Measurements from ENCODE around the gene SP140.

SP140 gene

DNA sequence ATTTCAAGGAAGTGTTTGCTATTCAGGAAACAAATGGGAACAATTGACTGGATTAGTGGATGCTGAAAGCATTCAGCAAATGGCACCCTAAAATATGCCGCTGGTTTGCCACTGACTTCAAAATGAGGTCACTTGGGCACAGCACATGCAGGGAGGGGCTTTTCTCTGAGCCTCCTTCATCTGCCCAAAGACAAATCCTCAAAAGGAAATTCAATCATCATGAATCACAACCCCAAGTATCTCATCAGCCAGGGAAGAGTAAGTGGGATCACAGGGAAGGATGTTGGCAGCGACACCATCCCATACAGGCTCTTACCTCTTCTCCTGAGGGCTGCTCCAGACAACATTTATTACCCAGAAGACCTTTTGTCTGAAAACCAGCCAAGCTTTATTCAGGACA, 87.1 kb downstream of the SP140 start:
- no peak overlapping the region for H3K27ac ChIP-seq (ENCODE audit: low read depth, low read length)
- H4K91ac ChIP-seq (ENCODE audit: low read depth, low read length): no peak overlapping the region
- H3K9me3 ChIP-seq (ENCODE audit: insufficient read depth, low read depth, low read length): peaks cover 3% of the 10 kb centered on the region
- H2BK5ac ChIP-seq (ENCODE audit: low read depth, low read length, poor library complexity): no peak overlapping the region
- H4K8ac ChIP-seq (ENCODE audit: low read depth, low read length): no peak overlapping the region
- no peaks in the 10 kb centered on the region for H3K27me3 ChIP-seq (ENCODE audit: insufficient read depth, low read length)
- no peak overlapping the region for H4K12ac ChIP-seq (ENCODE audit: low read depth, low read length)
- no peaks in the 10 kb centered on the region for H3K79me1 ChIP-seq (ENCODE audit: low read length)
- no peak overlapping the region for H3K4me3 ChIP-seq (ENCODE audit: low read depth, low read length)
- H3K4ac ChIP-seq (ENCODE audit: low read depth, low read length): no peak overlapping the region
- no peak overlapping the region for H3K9ac ChIP-seq (ENCODE audit: low read length)
- H2AFZ ChIP-seq (ENCODE audit: insufficient read depth, low read length, poor library complexity): no peak overlapping the region
- no peak overlapping the region for H3K18ac ChIP-seq (ENCODE audit: low read length)
- H3K79me2 ChIP-seq (ENCODE audit: control insufficient read depth, insufficient read depth, low read length, poor library complexity): no peaks in the 10 kb centered on the region
- H2AK5ac ChIP-seq (ENCODE audit: low read length): no peak overlapping the region
- no peaks in the 10 kb centered on the region for H3K36me3 ChIP-seq (ENCODE audit: control insufficient read depth in 1 of 2, insufficient read depth in 2 of 2, low read length in 2 of 2)
- no peak overlapping the region for H2BK12ac ChIP-seq (ENCODE audit: low read length)
- no peak overlapping the region for H2BK120ac ChIP-seq (ENCODE audit: insufficient read depth, low read length, poor library complexity)
- no peak for DNase-seq
- no CpG with 5 or more reads among the region's 2 CpGs for WGBS (ENCODE audit: extremely low coverage, insufficient coverage, insufficient read length)
- no peaks in the 10 kb centered on the region for H3K4me1 ChIP-seq (ENCODE audit: control insufficient read depth in 1 of 2, insufficient read depth in 2 of 2, low read length in 2 of 2)
- H3K14ac ChIP-seq (ENCODE audit: low read length): no peak overlapping the region
- H3K4me2 ChIP-seq (ENCODE audit: low read length): no peak overlapping the region
- H3K23ac ChIP-seq (ENCODE audit: low read length): no peak overlapping the region

DNA sequence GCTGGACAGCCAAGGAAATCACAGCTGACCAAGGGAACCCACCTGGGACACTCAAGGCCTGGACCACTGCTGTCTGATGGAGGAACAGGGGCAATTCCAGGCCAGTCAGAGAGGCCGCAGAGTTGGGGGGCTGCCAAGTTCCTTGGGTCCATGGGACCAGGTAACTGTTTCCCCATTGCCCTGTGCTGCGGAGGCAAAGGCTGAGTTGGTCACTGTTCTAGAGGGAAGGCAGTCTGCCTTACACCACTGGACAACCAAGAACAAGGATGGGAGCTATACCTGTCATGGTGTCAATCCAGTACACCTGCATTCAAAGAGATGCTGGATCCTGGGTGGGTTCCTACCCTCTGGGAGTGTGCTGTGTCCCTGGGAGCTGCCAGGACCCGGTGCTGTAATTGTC, 91.8 kb downstream of the SP140 start:
- Histone ChIP-seq H3K79me2 (ENCODE audit: control insufficient read depth, insufficient read depth, low read length, poor library complexity) (no peaks in the 10 kb centered on the region), H2AK5ac (ENCODE audit: low read length) (no peak overlapping the region), H4K8ac (ENCODE audit: low read depth, low read length) (no peak overlapping the region), H3K9me3 (ENCODE audit: insufficient read depth, low read depth, low read length) (peaks cover 8% of the 10 kb centered on the region), H2BK5ac (ENCODE audit: low read depth, low read length, poor library complexity) (no peak overlapping the region), H3K4me1 (ENCODE audit: control insufficient read depth in 1 of 2, insufficient read depth in 2 of 2, low read length in 2 of 2) (no peaks in the 10 kb centered on the region), H2AFZ (ENCODE audit: insufficient read depth, low read length, poor library complexity) (no peak overlapping the region), H3K4me2 (ENCODE audit: low read length) (no peak overlapping the region), H3K9ac (ENCODE audit: low read length) (no peak overlapping the region), H3K27me3 (ENCODE audit: insufficient read depth, low read length) (no peaks in the 10 kb centered on the region), H3K79me1 (ENCODE audit: low read length) (no peaks in the 10 kb centered on the region), H3K14ac (ENCODE audit: low read length) (no peak overlapping the region), H3K36me3 (ENCODE audit: control insufficient read depth in 1 of 2, insufficient read depth in 2 of 2, low read length in 2 of 2) (no peaks in the 10 kb centered on the region), H3K23ac (ENCODE audit: low read length) (no peak overlapping the region), H2BK120ac (ENCODE audit: insufficient read depth, low read length, poor library complexity) (no peak overlapping the region), H3K4ac (ENCODE audit: low read depth, low read length) (no peak overlapping the region), H4K12ac (ENCODE audit: low read depth, low read length) (no peak overlapping the region), H3K4me3 (ENCODE audit: low read depth, low read length) (no peak overlapping the region), H3K18ac (ENCODE audit: low read length) (no peak overlapping the region), H3K27ac (ENCODE audit: low read depth, low read length) (no peak overlapping the region), H2BK12ac (ENCODE audit: low read length) (no peak overlapping the region), H4K91ac (ENCODE audit: low read depth, low read length) (no peak overlapping the region)
- DNase-seq: no peak
- WGBS (ENCODE audit: extremely low coverage, insufficient coverage, insufficient read length): no CpG with 5 or more reads among the region's 3 CpGs

DNA sequence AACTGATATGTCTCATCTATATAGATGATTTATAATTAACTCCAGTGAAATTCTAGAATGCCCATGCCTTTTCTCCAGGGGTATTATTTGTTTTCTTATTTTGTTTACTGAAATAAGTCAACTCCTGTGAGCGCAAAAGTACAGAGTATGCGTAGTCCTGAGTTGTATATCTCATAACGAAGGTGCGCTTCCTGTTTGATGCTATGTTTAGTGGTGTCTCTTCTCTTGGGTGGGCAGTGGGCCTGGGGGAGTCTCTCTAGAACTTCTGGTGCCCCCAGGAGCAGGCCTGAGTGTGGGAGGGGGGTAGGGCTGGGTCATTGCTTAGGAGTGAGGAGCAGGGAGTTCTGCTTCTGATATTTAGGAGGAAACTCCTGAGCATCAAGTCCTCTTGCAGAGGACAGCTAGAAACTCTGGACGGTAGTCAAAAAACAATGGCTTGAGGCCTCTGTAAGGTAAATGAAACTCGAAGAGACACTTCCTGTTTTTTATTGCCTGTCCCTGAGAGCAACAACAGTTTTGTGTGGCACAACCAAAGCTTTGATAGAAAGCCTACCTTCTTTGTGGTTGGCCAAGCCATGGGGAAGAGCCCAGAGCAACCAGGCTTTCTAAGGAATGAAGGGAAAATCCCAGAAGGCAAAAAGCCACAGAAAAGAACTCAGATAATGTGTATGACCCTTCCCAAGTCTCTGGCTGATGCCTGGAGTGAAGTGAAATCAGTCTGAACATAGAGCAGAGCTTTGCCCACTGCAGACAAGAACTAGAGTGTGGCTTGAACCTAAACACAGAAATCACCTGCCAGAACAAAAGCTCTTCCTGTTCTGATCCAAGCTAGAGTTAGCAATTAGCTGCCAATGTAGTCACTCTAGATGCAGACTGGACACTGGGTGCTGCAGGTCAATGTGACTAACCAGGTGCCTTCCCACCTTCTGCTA, 92.9 kb downstream of the SP140 start:
- H3K14ac ChIP-seq (ENCODE audit: low read length): no peak overlapping the region

DNA sequence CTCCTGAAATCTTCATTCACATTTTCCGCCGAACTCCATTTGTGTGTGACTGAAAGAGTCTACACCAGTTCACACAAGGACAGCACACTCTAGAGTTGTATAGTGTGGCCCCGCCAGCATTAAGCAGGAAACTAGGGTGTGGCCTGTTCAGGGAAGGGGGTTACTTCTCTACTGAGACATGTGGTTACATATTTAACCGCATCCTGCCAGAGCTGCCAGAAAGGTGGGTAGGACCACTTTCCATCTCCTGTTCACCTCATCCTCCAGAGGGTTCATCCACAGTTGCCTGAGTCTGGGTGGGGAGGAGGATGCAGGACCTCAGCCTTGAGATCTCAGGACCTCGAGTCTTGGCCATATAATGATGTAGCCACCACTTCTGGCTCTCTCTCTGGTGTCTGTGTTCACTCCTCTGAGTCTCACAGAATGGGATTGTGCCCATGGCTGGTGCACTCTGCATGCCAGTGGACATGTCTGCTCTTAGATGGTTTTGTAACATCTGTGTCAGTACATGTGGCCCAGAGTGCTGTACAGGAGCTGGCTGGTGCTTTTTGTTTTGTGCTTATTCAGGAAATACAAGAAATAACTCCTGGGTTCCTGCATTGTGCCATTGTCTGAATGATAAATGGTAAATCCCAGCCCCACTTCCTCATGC, 93.8 kb downstream of the SP140 start:
- no CpG with 5 or more reads among the region's 5 CpGs for WGBS (ENCODE audit: extremely low coverage, insufficient coverage, insufficient read length)
- no peaks in the 10 kb centered on the region for H3K4me1 ChIP-seq (ENCODE audit: control insufficient read depth in 1 of 2, insufficient read depth in 2 of 2, low read length in 2 of 2)

More for the DNA sequence above, 92.9 kb downstream of the SP140 start:
- DNase-seq: no peak
- Histone ChIP-seq H3K4me2 (ENCODE audit: low read length) (no peak overlapping the region), H3K18ac (ENCODE audit: low read length) (no peak overlapping the region), H3K36me3 (ENCODE audit: control insufficient read depth in 1 of 2, insufficient read depth in 2 of 2, low read length in 2 of 2) (no peaks in the 10 kb centered on the region), H2BK12ac (ENCODE audit: low read length) (no peak overlapping the region), H3K23ac (ENCODE audit: low read length) (no peak overlapping the region), H3K4ac (ENCODE audit: low read depth, low read length) (no peak overlapping the region), H3K9ac (ENCODE audit: low read length) (no peak overlapping the region), H4K91ac (ENCODE audit: low read depth, low read length) (no peak overlapping the region), H4K8ac (ENCODE audit: low read depth, low read length) (no peak overlapping the region), H3K9me3 (ENCODE audit: insufficient read depth, low read depth, low read length) (peaks cover 14% of the 10 kb centered on the region), H3K79me2 (ENCODE audit: control insufficient read depth, insufficient read depth, low read length, poor library complexity) (no peaks in the 10 kb centered on the region), H3K4me1 (ENCODE audit: control insufficient read depth in 1 of 2, insufficient read depth in 2 of 2, low read length in 2 of 2) (no peaks in the 10 kb centered on the region), H2AFZ (ENCODE audit: insufficient read depth, low read length, poor library complexity) (no peak overlapping the region), H3K27ac (ENCODE audit: low read depth, low read length) (no peak overlapping the region), H4K12ac (ENCODE audit: low read depth, low read length) (no peak overlapping the region), H2BK120ac (ENCODE audit: insufficient read depth, low read length, poor library complexity) (no peak overlapping the region), H3K79me1 (ENCODE audit: low read length) (no peaks in the 10 kb centered on the region), H3K27me3 (ENCODE audit: insufficient read depth, low read length) (no peaks in the 10 kb centered on the region), H3K4me3 (ENCODE audit: low read depth, low read length) (no peak overlapping the region), H2AK5ac (ENCODE audit: low read length) (no peak overlapping the region), H2BK5ac (ENCODE audit: low read depth, low read length, poor library complexity) (no peak overlapping the region)
- no CpG with 5 or more reads among the region's 6 CpGs for WGBS (ENCODE audit: extremely low coverage, insufficient coverage, insufficient read length)

More for the DNA sequence above, 93.8 kb downstream of the SP140 start:
- H3K36me3 ChIP-seq (ENCODE audit: control insufficient read depth in 1 of 2, insufficient read depth in 2 of 2, low read length in 2 of 2): no peaks in the 10 kb centered on the region
- no peak overlapping the region for H3K9ac ChIP-seq (ENCODE audit: low read length)
- H4K8ac ChIP-seq (ENCODE audit: low read depth, low read length): no peak overlapping the region
- H2BK12ac ChIP-seq (ENCODE audit: low read length): no peak overlapping the region
- H3K14ac ChIP-seq (ENCODE audit: low read length): no peak overlapping the region
- H4K12ac ChIP-seq (ENCODE audit: low read depth, low read length): no peak overlapping the region
- no peak overlapping the region for H3K4me3 ChIP-seq (ENCODE audit: low read depth, low read length)
- H3K4me2 ChIP-seq (ENCODE audit: low read length): no peak overlapping the region
- no peak overlapping the region for H3K18ac ChIP-seq (ENCODE audit: low read length)
- no peak overlapping the region for H2BK5ac ChIP-seq (ENCODE audit: low read depth, low read length, poor library complexity)
- H3K4ac ChIP-seq (ENCODE audit: low read depth, low read length): no peak overlapping the region
- no peak overlapping the region for H2AK5ac ChIP-seq (ENCODE audit: low read length)
- H3K79me2 ChIP-seq (ENCODE audit: control insufficient read depth, insufficient read depth, low read length, poor library complexity): no peaks in the 10 kb centered on the region
- no peak for DNase-seq
- no peak overlapping the region for H4K91ac ChIP-seq (ENCODE audit: low read depth, low read length)
- no peak overlapping the region for H3K27ac ChIP-seq (ENCODE audit: low read depth, low read length)
- no peaks in the 10 kb centered on the region for H3K27me3 ChIP-seq (ENCODE audit: insufficient read depth, low read length)
- no peak overlapping the region for H2AFZ ChIP-seq (ENCODE audit: insufficient read depth, low read length, poor library complexity)
- H3K9me3 ChIP-seq (ENCODE audit: insufficient read depth, low read depth, low read length): peaks cover 15% of the 10 kb centered on the region
- no peak overlapping the region for H3K23ac ChIP-seq (ENCODE audit: low read length)
- no peaks in the 10 kb centered on the region for H3K79me1 ChIP-seq (ENCODE audit: low read length)
- H2BK120ac ChIP-seq (ENCODE audit: insufficient read depth, low read length, poor library complexity): no peak overlapping the region

Data from trophoblast cell (in vitro differentiated cells and primary cell).